Glutamatergic neuron (in vitro differentiated cells): ENCODE results near the gene HMCN1. TPM values are rescaled to one million over a fixed set of nuclear protein-coding genes. Genes with fewer than 3 reads are reported as not detected.

Experiments used
- DNase-seq: peaks from one replicate; pipeline ENCODE4 v3.0.0; 2022
- H3K27ac Mint-ChIP-seq: one replicate; pipeline ENCODE4 v1.8.0; 2020; ENCODE audit warnings: mild to moderate bottlenecking, mixed read lengths, inconsistent platforms; ENCODE audit not compliant: unreplicated experiment
- H3K27me3 Mint-ChIP-seq: one replicate; pipeline ENCODE4 v1.8.0; 2020; ENCODE audit warnings: mild to moderate bottlenecking, moderate library complexity, mixed read lengths, inconsistent platforms; ENCODE audit not compliant: unreplicated experiment
- H3K36me3 Mint-ChIP-seq: one replicate; pipeline ENCODE4 v1.8.0; 2020; ENCODE audit warnings: mild to moderate bottlenecking, mixed read lengths, inconsistent platforms; ENCODE audit not compliant: unreplicated experiment
- H3K4me1 Mint-ChIP-seq: one replicate; pipeline ENCODE4 v1.8.0; 2020; ENCODE audit warnings: mild to moderate bottlenecking, low read depth, mixed read lengths, inconsistent platforms; ENCODE audit not compliant: unreplicated experiment
- H3K4me3 Mint-ChIP-seq: one replicate; pipeline ENCODE4 v1.8.0; 2020; ENCODE audit warnings: mild to moderate bottlenecking, mixed read lengths, inconsistent platforms; ENCODE audit not compliant: unreplicated experiment
- H3K9me3 Mint-ChIP-seq: one replicate; pipeline ENCODE4 v1.8.0; 2020; ENCODE audit warnings: mild to moderate bottlenecking, moderate library complexity, mixed read lengths, inconsistent platforms; ENCODE audit not compliant: unreplicated experiment
- total RNA-seq: library from RNA; stranded (reverse); fragmentation: NEBNext Ultra II Directional; extraction: Animal tissue kit (Norgen Biotek cat#: 25700); gene quantifications from one replicate; pipeline ENCODE4 v1.2.1, GENCODE V29; 2021; ENCODE audit not compliant: unreplicated experiment
- TF ChIP-seq, protein P1 (sequence below): fragments of 200-600 bp; sonication (generic); IDR thresholded peaks from one replicate; pipeline ENCODE4 v1.5.0; 2021; ENCODE audit not compliant: partially characterized antibody, unreplicated experiment

HMCN1 gene
- total RNA-seq, 1 donor from 2014 or later = 0.93 TPM

DNA sequence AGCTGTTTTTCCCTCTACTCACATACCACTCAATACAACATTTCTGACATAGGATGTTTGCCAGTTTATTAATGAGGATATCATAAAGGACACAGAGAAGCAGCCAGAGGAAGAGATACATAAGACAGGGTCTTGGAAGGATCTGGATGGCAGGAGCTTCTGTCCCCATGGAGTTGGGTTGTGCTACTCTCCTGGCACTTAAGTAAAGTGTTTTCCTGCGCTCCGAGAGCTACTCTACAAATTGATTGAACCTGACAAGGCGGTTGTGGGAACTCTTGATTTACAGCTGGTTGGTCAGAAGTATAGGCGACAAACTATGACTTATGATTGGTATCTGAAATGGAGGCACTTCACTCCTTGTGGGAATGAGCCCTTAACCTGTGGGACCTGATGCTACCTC, 208.8 kb downstream of the HMCN1 start:
- Mint-ChIP-seq H3K4me3 (no peak overlapping the region), H3K9me3 (no peaks in the 10 kb centered on the region), H3K4me1 (no peaks in the 10 kb centered on the region), H3K27ac (no peak overlapping the region), H3K27me3 (no peaks in the 10 kb centered on the region), H3K36me3 (no peaks in the 10 kb centered on the region)
- DNase-seq = no peak
- TF ChIP-seq, protein P1, sequence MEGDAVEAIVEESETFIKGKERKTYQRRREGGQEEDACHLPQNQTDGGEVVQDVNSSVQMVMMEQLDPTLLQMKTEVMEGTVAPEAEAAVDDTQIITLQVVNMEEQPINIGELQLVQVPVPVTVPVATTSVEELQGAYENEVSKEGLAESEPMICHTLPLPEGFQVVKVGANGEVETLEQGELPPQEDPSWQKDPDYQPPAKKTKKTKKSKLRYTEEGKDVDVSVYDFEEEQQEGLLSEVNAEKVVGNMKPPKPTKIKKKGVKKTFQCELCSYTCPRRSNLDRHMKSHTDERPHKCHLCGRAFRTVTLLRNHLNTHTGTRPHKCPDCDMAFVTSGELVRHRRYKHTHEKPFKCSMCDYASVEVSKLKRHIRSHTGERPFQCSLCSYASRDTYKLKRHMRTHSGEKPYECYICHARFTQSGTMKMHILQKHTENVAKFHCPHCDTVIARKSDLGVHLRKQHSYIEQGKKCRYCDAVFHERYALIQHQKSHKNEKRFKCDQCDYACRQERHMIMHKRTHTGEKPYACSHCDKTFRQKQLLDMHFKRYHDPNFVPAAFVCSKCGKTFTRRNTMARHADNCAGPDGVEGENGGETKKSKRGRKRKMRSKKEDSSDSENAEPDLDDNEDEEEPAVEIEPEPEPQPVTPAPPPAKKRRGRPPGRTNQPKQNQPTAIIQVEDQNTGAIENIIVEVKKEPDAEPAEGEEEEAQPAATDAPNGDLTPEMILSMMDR = no peak

DNA sequence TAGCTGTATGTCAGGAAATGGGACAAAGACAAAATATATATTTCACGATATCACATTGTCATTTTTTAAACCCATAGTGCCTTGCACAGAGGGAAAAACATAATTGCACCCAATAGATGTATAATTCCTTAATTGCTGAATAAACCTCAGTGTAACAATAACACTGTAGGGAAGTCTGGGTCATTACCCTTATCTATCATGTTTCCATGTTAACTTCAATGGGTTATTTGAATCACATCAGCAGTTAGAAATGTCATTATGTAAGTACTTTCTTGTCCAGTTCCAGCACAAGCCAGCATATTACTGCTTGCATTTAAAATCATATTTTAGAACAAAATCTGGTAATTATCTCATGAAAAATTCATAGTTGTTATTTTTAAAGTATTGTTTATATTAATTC, 222.7 kb downstream of the HMCN1 start:
- Mint-ChIP-seq H3K36me3 (no peaks in the 10 kb centered on the region), H3K4me3 (no peak overlapping the region), H3K4me1 (peaks cover 9% of the 10 kb centered on the region), H3K27ac (no peak overlapping the region), H3K27me3 (peaks cover 1% of the 10 kb centered on the region), H3K9me3 (peaks cover 1% of the 10 kb centered on the region)
- TF ChIP-seq, protein P1 = no peak
- no peak for DNase-seq

- Mint-ChIP-seq H3K36me3 (no peaks in the 10 kb centered on the region), H3K9me3 (no peaks in the 10 kb centered on the region), H3K4me3 (no peak overlapping the region), H3K4me1 (peaks cover 9% of the 10 kb centered on the region), H3K27ac (no peak overlapping the region), H3K27me3 (peaks cover 1% of the 10 kb centered on the region)
- TF ChIP-seq, protein P1 = no peak
- no peak for DNase-seq
These were observed 223.5 kb downstream of the HMCN1 start for GRCh38 chr1:185957441-185958363.

GRCh38 chr1:185960422-185961321, 226.5 kb downstream of the HMCN1 start:
- TF ChIP-seq, protein P1 = no peak
- H3K27me3 Mint-ChIP-seq = no peaks in the 10 kb centered on the region
- no peak overlapping the region for H3K4me3 Mint-ChIP-seq
- peaks cover 12% of the 10 kb centered on the region for H3K4me1 Mint-ChIP-seq
- H3K27ac Mint-ChIP-seq = peak overlapping the region; percentile 33
- no peak for DNase-seq
- no peaks in the 10 kb centered on the region for H3K36me3 Mint-ChIP-seq
- no peaks in the 10 kb centered on the region for H3K9me3 Mint-ChIP-seq
